IMR-90 (cell line): Measurements from ENCODE around the gene RNASE7. TPM values are rescaled to one million over a fixed set of nuclear protein-coding genes. Genes with fewer than 3 reads are reported as not detected.

Experiments used
- ATAC-seq: fragments of 200-7000 bp; cut with Tn5 transposase; 2 replicates; pipeline ENCODE4 v1.9.1; 2020; ENCODE audit warnings: low read depth, mild to moderate bottlenecking, moderate library complexity
- BruUV-seq: library from RNA; stranded (reverse); fragments of 400-500 nt; replicated peaks from 2 replicates; lab custom pipeline; 2021; lab: Mats Ljungman, UMichigan
- CTCF ChIA-PET: fragments of 300-600 bp; formaldehyde crosslinking; extraction: SDS; loops from one replicate; lab custom pipeline; 2021; ENCODE audit warnings: antibody characterized with exemption; lab: Yijun Ruan, JAX
- POLR2A ChIA-PET: fragments of 300-600 bp; sonication (Branson Sonifier 250); formaldehyde crosslinking; loops from one replicate; lab custom pipeline; 2022; ENCODE audit warnings: antibody characterized with exemption; ENCODE audit not compliant: unreplicated experiment; lab: Charles Lee
- DNase-seq: peaks from one replicate; pipeline ENCODE4 v3.0.0; 2013
- H2AFZ ChIP-seq: replicated peaks from 2 replicates; pipeline ENCODE3; 2013; ENCODE audit warnings: low read length, mild to moderate bottlenecking; ENCODE audit not compliant: poor library complexity
- H2AK5ac ChIP-seq: 2 replicates; pipeline ENCODE4 v1.6.1; 2013; ENCODE audit warnings: low read depth, low read length, inconsistent platforms
- H2AK9ac ChIP-seq: replicated peaks from 2 replicates; pipeline ENCODE3; 2013; ENCODE audit warnings: mild to moderate bottlenecking, low read depth, low read length, moderate library complexity; ENCODE audit not compliant: poor library complexity
- H2BK120ac ChIP-seq: 2 replicates; pipeline ENCODE4 v1.6.1; 2013; ENCODE audit warnings: low read depth, low read length, inconsistent platforms
- H2BK15ac ChIP-seq: 3 replicates; pipeline ENCODE4 v1.6.1; 2013; ENCODE audit warnings: low read depth, low read length, inconsistent platforms
- H2BK20ac ChIP-seq: 2 replicates; pipeline ENCODE4 v1.6.1; 2013; ENCODE audit warnings: low read depth, mild to moderate bottlenecking, inconsistent platforms, low read length, moderate library complexity
- H2BK5ac ChIP-seq: 2 replicates; pipeline ENCODE4 v1.6.1; 2013; ENCODE audit warnings: mild to moderate bottlenecking, low read depth, low read length, inconsistent platforms; ENCODE audit not compliant: poor library complexity, severe bottlenecking
- H3K14ac ChIP-seq: replicated peaks from 2 replicates; pipeline ENCODE4 v1.6.1; 2013; ENCODE audit warnings: low read depth, low read length, inconsistent platforms
- H3K18ac ChIP-seq: 2 replicates; pipeline ENCODE4 v1.6.1; 2013; ENCODE audit warnings: low read depth, low read length, control low read depth
- H3K23ac ChIP-seq: 2 replicates; pipeline ENCODE4 v1.6.1; 2013; ENCODE audit warnings: low read depth, low read length, inconsistent platforms
- H3K27ac ChIP-seq: 2 replicates; pipeline ENCODE4 v1.5.1; 2013; ENCODE audit warnings: mild to moderate bottlenecking, control low read depth, low read length; ENCODE audit not compliant: insufficient read depth
- H3K27me3 ChIP-seq: 2 replicates; pipeline ENCODE4 v1.6.1; 2013; ENCODE audit warnings: low read length; ENCODE audit not compliant: control insufficient read depth, insufficient read depth
- H3K36me3 ChIP-seq: 2 replicates; pipeline ENCODE4 v1.6.1; 2013; ENCODE audit warnings: low read length, mixed read lengths; ENCODE audit not compliant: control insufficient read depth, insufficient read depth
- H3K4ac ChIP-seq: 2 replicates; pipeline ENCODE4 v1.6.1; 2013; ENCODE audit warnings: low read depth, low read length, inconsistent platforms
- H3K4me1 ChIP-seq: 2 replicates; pipeline ENCODE4 v1.6.1; 2013; ENCODE audit warnings: low read length, mixed read lengths; ENCODE audit not compliant: control insufficient read depth, insufficient read depth
- H3K4me2 ChIP-seq: 2 replicates; pipeline ENCODE4 v1.6.1; 2013; ENCODE audit warnings: low read depth, mild to moderate bottlenecking, control low read depth, low read length, moderate library complexity
- H3K4me3 ChIP-seq: 2 replicates; pipeline ENCODE4 v1.5.1; 2013; ENCODE audit warnings: low read depth, mild to moderate bottlenecking, control low read depth, low read length, moderate library complexity; ENCODE audit not compliant: insufficient read depth
- H3K56ac ChIP-seq: 2 replicates; pipeline ENCODE4 v1.6.1; 2013; ENCODE audit warnings: low read length, inconsistent platforms; ENCODE audit not compliant: insufficient read depth; ENCODE audit errors: extremely low read depth
- H3K79me1 ChIP-seq, 2 experiments: 2 replicates each; pipeline ENCODE4 v1.6.1; 2013; ENCODE audit warnings: low read length in 2 of 2, inconsistent platforms in 1 of 2, low read depth in 1 of 2
- H3K9ac ChIP-seq: 2 replicates; pipeline ENCODE4 v1.6.1; 2013; ENCODE audit warnings: low read depth, low read length, control low read depth
- H3K9me1 ChIP-seq: 2 replicates; pipeline ENCODE4 v1.6.1; 2013; ENCODE audit warnings: low read length, inconsistent platforms; ENCODE audit not compliant: insufficient read depth
- H3K9me3 ChIP-seq: 2 replicates; pipeline ENCODE4 v1.6.1; 2013; ENCODE audit warnings: low read length; ENCODE audit not compliant: control insufficient read depth, insufficient read depth
- H4K20me1 ChIP-seq: 2 replicates; pipeline ENCODE4 v1.6.1; 2013; ENCODE audit warnings: low read length, inconsistent platforms; ENCODE audit not compliant: insufficient read depth
- H4K5ac ChIP-seq: 2 replicates; pipeline ENCODE4 v1.6.1; 2013; ENCODE audit warnings: mild to moderate bottlenecking, low read depth, low read length, control low read depth
- H4K8ac ChIP-seq, 2 experiments: 2 replicates each; pipeline ENCODE4 v1.6.1; 2013; ENCODE audit warnings: low read depth in 2 of 2, low read length in 2 of 2, control low read depth in 1 of 2, inconsistent platforms in 1 of 2
- H4K91ac ChIP-seq: 2 replicates; pipeline ENCODE4 v1.6.1; 2013; ENCODE audit warnings: low read depth, low read length, inconsistent platforms; ENCODE audit not compliant: insufficient read depth
- BHLHE40 ChIP-seq: fragments of 150-350 bp; IDR thresholded peaks from 2 replicates; pipeline ENCODE4 v1.6.1; 2016; ENCODE audit warnings: mild to moderate bottlenecking, low read depth, low read length
- MAZ ChIP-seq: IDR thresholded peaks from 2 replicates; pipeline ENCODE4 v1.6.1; 2012; ENCODE audit warnings: low read depth, mild to moderate bottlenecking, low read length, improper control_type of control experiment, moderate library complexity, borderline replicate concordance
- RAD21 ChIP-seq: IDR thresholded peaks from 2 replicates; pipeline ENCODE4 v1.6.1; 2012; ENCODE audit warnings: low read length, improper control_type of control experiment
- WGBS, 2 experiments: methylation state at CpG; one replicate each; pipeline versions ENCODE4 v1.1.5 to v1.1.7; 2013; ENCODE audit warnings: missing lambda C conversion rate in 2 of 2; ENCODE audit not compliant: insufficient read length in 1 of 2; ENCODE audit errors: extremely low coverage in 2 of 2; 5-methylcytosine and 5-hydroxymethylcytosine counted together
- dilution Hi-C: fragments of 300-500 bp; cut with HindIII; formaldehyde crosslinking; loops from one replicate; pipeline ENCODE4 v1.14.3; 2018; ENCODE audit warnings: low sequenced_read_pairs; ENCODE audit not compliant: unreplicated experiment
- in situ Hi-C: fragments of 300-500 bp; cut with MboI; formaldehyde crosslinking; loops from 3 replicates; pipeline ENCODE4 v1.14.3; 2019; ENCODE audit warnings: low sequenced_read_pairs, inconsistent platforms, mixed read lengths
- intact Hi-C: fragments of 100-400 bp; cut with micrococcal nuclease; formaldehyde crosslinking; loops from 2 replicates; pipeline ENCODE4 v1.10.0; 2022
- polyA plus RNA-seq, 3 experiments: library from polyadenylated mRNA; depleted of rRNA; stranded (reverse); fragments of >200 nt; gene quantifications; 2 replicates each; pipeline ENCODE4 v1.2.3, GENCODE V29; 2012; ENCODE audit warnings: low replicate concordance in 1 of 3
- total RNA-seq: library from RNA; depleted of rRNA; stranded (reverse); fragments of >200 nt; gene quantifications from 2 replicates; pipeline ENCODE4 v1.2.3, GENCODE V29; 2012

The RNASE7 gene
- total and polyA plus RNA-seq, 2 of the 4 experiments (the other 2 are of a cell fraction): not detected

GRCh38 chr14:20999591-20999990, 42.6 kb upstream of the RNASE7 start:
- Histone ChIP-seq H4K91ac (no peak overlapping the region), H3K9me3 (no peaks in the 10 kb centered on the region), H2BK15ac (no peak overlapping the region), H3K23ac (no peak overlapping the region), H3K27me3 (peaks cover 5% of the 10 kb centered on the region), H3K4ac (no peak overlapping the region), H3K4me2 (no peak overlapping the region), H3K36me3 (peaks cover 18% of the 10 kb centered on the region), H3K4me3 (no peak overlapping the region), H2BK5ac (no peak overlapping the region), H3K18ac (no peak overlapping the region), H3K56ac (no peak overlapping the region), H2BK120ac (no peak overlapping the region), H3K9ac (no peak overlapping the region), H3K27ac (no peak overlapping the region), H3K14ac (no peak overlapping the region), H2BK20ac (no peak overlapping the region), H3K4me1 (peaks cover 3% of the 10 kb centered on the region), H2AK5ac (no peak overlapping the region), H4K5ac (no peak overlapping the region), H2AK9ac (no peak overlapping the region), H3K79me1 (no peaks in the 10 kb centered on the region), H3K9me1 (no peaks in the 10 kb centered on the region), H2AFZ (no peak overlapping the region), H4K20me1 (no peaks in the 10 kb centered on the region), H4K8ac (no peak overlapping the region)
- DNase-seq (no peak), ATAC-seq (no peak)
- dilution Hi-C loops: no loop called here
- no TSS peak for BruUV-seq
- ChIA-PET CTCF (interaction anchor here (0.6 to 1.4 kb wide), 3 partner anchors 15 to 349 kb away, joined by 3 to 6 read pairs (median 3); no protein-coding TSS in a partner anchor), POLR2A (interaction anchor here (1.1 kb wide), 1 partner anchor 105 kb away, joined by 3 read pairs; no protein-coding TSS in a partner anchor)
- in situ Hi-C loops: loop anchor here (25.0 kb wide), 1 partner anchor 662 kb away; the partner anchor contains the start of genes CCNB1IP1 and PARP2
- whole genome bisulfite sequencing, 2 experiments: 88% methylated on average over 2 of the region's 4 CpGs; no CpG with 5 or more reads in 1 of the 2 experiments
- no peak for TF ChIP-seq BHLHE40
- TF ChIP-seq RAD21: no peak
- no peak for TF ChIP-seq MAZ
- intact Hi-C loops: no loop called here
